Activated gamma-delta T cell (primary cell): ENCODE data around the gene APOA4.
"Not testable (repeated sequence)": the region's sequence is repeated elsewhere in the genome, so short reads cannot be mapped to it uniquely, and the experiment has no call there.

ENCODE experiments used
- DNase-seq: peaks from one replicate; lab custom pipeline; 2025; lab: John Stamatoyannopoulos, UW

The APOA4 gene

GRCh38 chr11:116847612-116848011, 24.5 kb upstream of the APOA4 start:
- DNase-seq = no peak

GRCh38 chr11:116844722-116845121, 21.6 kb upstream of the APOA4 start:
- DNase-seq = no peak

- no peak for DNase-seq
Measured at GRCh38 chr11:116843661-116844060, 20.6 kb upstream of the APOA4 start.

DNA sequence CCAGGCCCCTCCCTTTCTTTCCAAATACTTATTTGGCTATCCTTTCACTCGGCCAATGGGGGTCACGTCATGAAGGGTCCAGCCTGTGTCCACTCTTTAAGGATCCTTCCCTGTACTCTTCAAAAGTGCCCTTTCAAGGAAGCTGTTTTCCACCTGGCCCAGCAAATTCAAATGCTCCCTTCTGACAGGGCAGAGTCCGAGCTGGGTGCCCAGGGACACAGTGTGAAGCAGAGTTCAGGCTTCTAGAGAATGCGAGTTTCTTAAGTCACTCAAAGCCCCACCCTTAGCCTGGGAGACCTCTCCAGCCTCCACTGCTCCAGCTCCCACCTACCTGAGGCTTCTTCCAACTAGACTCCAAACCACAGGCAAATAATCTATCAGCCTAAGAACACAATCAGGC, 19.8 kb upstream of the APOA4 start:
- no peak for DNase-seq

GRCh38 chr11:116842117-116842516, 19.0 kb upstream of the APOA4 start:
- DNase-seq = no peak

DNA sequence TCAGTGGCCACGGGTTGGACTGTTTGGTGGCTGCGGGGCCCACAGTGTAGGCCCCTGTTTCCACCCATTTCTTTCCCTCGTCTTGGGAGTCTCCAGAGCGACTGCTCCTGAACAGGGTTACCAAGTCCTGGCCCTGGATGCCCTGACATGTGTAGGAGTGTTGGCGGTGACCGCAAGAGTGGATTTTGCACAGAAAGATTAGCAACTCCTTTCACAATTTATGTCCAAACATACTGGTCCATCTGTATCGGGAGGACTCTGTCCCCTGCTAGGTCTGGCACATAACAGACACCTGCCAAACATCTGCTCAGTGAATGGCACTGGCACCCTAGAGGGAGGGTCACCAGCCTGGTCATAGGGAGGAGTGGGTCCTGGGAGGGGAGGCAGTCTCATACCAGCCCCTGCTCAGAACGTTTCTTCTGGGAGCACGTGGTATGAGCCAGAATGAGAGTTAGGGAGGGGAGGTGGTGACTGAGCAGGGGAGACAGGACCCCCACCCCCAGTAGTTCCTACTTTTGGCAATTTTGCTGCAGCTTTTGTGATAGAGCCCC, 17.7 kb upstream of the APOA4 start:
- no peak for DNase-seq

- DNase-seq = no peak
Measured at GRCh38 chr11:116840224-116840745, 17.2 kb upstream of the APOA4 start.

- DNase-seq = no peak
Measured at GRCh38 chr11:116838321-116839084, 15.4 kb upstream of the APOA4 start.

DNA sequence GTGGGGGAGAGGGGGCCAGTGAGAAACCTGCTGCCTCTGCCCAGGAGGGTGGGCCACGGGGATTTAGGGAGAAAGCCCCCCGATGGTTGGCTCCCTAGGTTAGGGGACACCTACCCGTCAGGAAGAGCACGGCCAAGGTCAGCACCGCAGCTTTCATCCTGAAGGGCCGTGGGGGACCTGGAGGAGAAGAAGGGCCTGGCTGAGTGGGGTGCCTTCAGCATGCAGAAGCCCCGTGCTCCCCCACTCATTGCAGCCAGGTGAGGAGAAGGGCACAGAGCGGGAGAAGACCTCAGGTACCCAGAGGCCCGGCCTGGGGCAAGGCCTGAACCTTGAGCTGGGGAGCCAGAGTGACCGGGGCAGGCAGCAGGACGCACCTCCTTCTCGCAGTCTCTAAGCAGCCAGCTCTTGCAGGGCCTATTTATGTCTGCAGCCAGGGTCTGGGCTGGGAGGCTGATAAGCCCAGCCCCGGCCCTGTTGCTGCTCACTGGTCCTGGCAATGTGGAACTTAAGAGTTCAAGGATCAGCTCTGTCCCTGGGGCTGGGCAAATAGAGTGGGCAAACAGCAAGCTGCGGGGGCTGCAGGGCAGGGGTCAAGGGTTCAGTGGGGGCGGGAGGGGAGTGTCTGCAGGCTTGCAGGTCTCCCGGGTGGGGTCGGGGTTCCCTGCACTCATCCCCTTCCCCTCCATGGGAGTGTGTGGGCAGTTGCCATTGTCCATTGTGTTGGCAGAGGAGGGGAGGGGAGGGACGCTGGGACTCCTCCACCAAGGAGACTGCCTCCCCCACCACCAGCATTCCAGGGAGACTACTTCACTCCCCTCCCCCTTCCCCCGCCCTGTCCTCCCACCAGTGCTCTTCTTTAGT, 14.4 kb upstream of the APOA4 start, which contains the start of gene APOA1:
APOA1 (minus strand) TSS at position 392 of the 861 bp plus-strand sequence; CDS start at position 157, 235 bp downstream.
- no peak for DNase-seq

GRCh38 chr11:116836632-116836991, 13.5 kb upstream of the APOA4 start:
- no peak for DNase-seq

GRCh38 chr11:116835791-116836631, 12.9 kb upstream of the APOA4 start:
- peak; percentile 67 for DNase-seq

DNA sequence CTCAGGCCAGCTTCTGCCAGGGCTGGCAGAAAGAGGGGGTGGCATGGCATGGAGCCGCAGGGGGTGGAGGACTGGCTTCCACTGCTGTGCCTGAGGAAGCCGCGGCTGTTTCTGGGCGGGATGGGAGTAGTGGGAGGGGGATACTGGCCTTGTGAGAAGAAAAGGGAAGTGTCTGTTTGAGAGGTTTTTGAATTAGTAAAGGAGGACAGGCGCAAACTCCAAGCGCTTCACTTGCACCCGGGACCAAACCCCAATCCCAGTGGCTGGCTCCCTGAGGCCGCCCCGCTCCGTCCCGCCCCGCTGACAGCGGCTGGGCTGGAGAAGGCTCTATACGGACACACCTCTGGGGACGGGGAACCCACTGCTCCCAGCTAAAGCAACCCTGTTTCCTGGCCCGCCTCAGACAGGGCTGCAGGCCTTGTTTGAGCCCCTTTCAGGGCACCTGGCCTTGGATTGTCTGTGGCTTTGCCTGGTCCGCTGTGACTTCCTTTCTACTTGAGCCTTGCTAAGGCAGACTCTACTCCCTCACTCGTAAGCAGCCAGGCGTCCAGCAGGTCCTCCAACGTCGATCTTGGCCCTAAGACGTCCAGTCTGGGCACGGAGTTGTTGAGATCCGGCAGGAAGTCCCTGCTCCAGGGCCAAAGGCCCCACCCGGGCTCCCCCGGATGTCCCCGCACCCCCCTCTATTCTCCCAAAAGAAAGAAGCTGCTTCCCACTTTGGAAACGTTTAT, 12.1 kb upstream of the APOA4 start:
- no peak for DNase-seq

- DNase-seq = not testable (repeated sequence)
Measured at GRCh38 chr11:116834535-116835041, 11.5 kb upstream of the APOA4 start.

GRCh38 chr11:116833816-116834534, 10.9 kb upstream of the APOA4 start:
- no peak for DNase-seq

GRCh38 chr11:116833491-116833815, 10.3 kb upstream of the APOA4 start:
- no peak for DNase-seq

- DNase-seq = no peak
Measured at GRCh38 chr11:116832350-116833290, 9.5 kb upstream of the APOA4 start.

GRCh38 chr11:116831790-116832349, 8.8 kb upstream of the APOA4 start:
- DNase-seq = no peak

DNA sequence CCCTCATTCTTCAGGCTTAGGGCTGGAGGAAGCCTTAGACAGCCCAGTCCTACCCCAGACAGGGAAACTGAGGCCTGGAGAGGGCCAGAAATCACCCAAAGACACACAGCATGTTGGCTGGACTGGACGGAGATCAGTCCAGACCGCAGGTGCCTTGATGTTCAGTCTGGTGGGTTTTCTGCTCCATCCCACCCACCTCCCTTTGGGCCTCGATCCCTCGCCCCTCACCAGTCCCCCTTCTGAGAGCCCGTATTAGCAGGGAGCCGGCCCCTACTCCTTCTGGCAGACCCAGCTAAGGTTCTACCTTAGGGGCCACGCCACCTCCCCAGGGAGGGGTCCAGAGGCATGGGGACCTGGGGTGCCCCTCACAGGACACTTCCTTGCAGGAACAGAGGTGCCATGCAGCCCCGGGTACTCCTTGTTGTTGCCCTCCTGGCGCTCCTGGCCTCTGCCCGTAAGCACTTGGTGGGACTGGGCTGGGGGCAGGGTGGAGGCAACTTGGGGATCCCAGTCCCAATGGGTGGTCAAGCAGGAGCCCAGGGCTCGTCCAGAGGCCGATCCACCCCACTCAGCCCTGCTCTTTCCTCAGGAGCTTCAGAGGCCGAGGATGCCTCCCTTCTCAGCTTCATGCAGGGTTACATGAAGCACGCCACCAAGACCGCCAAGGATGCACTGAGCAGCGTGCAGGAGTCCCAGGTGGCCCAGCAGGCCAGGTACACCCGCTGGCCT, 7.2 kb upstream of the APOA4 start:
- no peak for DNase-seq
